Measurements from ENCODE around the gene RPP30. TPM values are rescaled to one million over a fixed set of nuclear protein-coding genes. Genes with fewer than 3 reads are reported as not detected.

The RPP30 gene
- total RNA-seq, 6 experiments from 2014 or later = 10.1 to 16.8 (median 12.8) TPM

- DNase-seq (no peak), ATAC-seq (no peak)
- Histone ChIP-seq H3K4me1 (no peaks in the 10 kb centered on the region), H3K4me3 (no peak overlapping the region), H3K27me3 (peaks cover 0 to 7% of the 10 kb centered on the region in 2 donors), H3K36me3 (no peaks in the 10 kb centered on the region), H3K9me3 (no peaks in the 10 kb centered on the region), H3K27ac (no peak overlapping the region)
- WGBS (ENCODE audit: insufficient coverage, low coverage, low lambda C conversion rate, missing lambda C conversion rate) = 55% methylated on average over 1 of the region's 1 CpG
- intact Hi-C loops (cut with DNase I) = no loop called here
- TF ChIP-seq POLR2A (IDR thresholded peaks at IDR 0.05) = no peak
- no peak for TF ChIP-seq CTCF (IDR thresholded peaks at IDR 0.05)
These were observed 21.6 kb upstream of the RPP30 start for GRCh38 chr10:90849956-90850749.

- H3K4me1 ChIP-seq = peaks cover 0 to 6% (median 0%) of the 10 kb centered on the region in 4 donors
- H3K36me3 ChIP-seq = no peaks in the 10 kb centered on the region
- peaks cover 0 to 29% of the 10 kb centered on the region in 2 donors for H3K27me3 ChIP-seq
- intact Hi-C loops (cut with DNase I) = no loop called here
- TF ChIP-seq POLR2A (IDR thresholded peaks at IDR 0.05) (no peak), CTCF (IDR thresholded peaks at IDR 0.05) (no peak)
- H3K4me3 ChIP-seq = no peak overlapping the region
- ATAC-seq = no peak
- WGBS (ENCODE audit: insufficient coverage, low coverage, low lambda C conversion rate, missing lambda C conversion rate) = 64% methylated on average over 3 of the region's 3 CpGs
- no peak for DNase-seq
- H3K27ac ChIP-seq = no peak overlapping the region
- no peaks in the 10 kb centered on the region for H3K9me3 ChIP-seq
These were observed 16.6 kb upstream of the RPP30 start for GRCh38 chr10:90855126-90855525.

GRCh38 chr10:90856261-90856660 is 15.5 kb upstream of the RPP30 start:
- ATAC-seq (no peak), DNase-seq (no peak)
- H3K36me3 ChIP-seq = no peaks in the 10 kb centered on the region
- no peak overlapping the region for H3K27ac ChIP-seq
- peaks cover 0 to 29% of the 10 kb centered on the region in 2 donors for H3K27me3 ChIP-seq
- no peaks in the 10 kb centered on the region for H3K9me3 ChIP-seq
- intact Hi-C loops (cut with DNase I) = no loop called here
- TF ChIP-seq POLR2A (IDR thresholded peaks at IDR 0.05) (no peak), CTCF (IDR thresholded peaks at IDR 0.05) (no peak)
- peaks cover 0 to 6% (median 0%) of the 10 kb centered on the region in 4 donors for H3K4me1 ChIP-seq
- WGBS (ENCODE audit: insufficient coverage, low coverage, low lambda C conversion rate, missing lambda C conversion rate) = 60% methylated on average over 1 of the region's 3 CpGs
- no peak overlapping the region for H3K4me3 ChIP-seq

- peaks cover 0 to 29% of the 10 kb centered on the region in 2 donors for H3K27me3 ChIP-seq
- H3K4me1 ChIP-seq = peaks cover 0 to 6% (median 0%) of the 10 kb centered on the region in 4 donors
- TF ChIP-seq CTCF (IDR thresholded peaks at IDR 0.05) (no peak), POLR2A (IDR thresholded peaks at IDR 0.05) (no peak)
- H3K4me3 ChIP-seq = peak overlapping the region; percentile 51 to 59 (median 55)
- peak in 2 of 3 donors; percentile 26 to 52 for DNase-seq
- intact Hi-C loops (cut with DNase I) = no loop called here
- ATAC-seq = no peak
- 13% methylated on average over 3 of the region's 59 CpGs for WGBS (ENCODE audit: insufficient coverage, low coverage, low lambda C conversion rate, missing lambda C conversion rate)
- no peaks in the 10 kb centered on the region for H3K36me3 ChIP-seq
- H3K27ac ChIP-seq = no peak overlapping the region
- no peaks in the 10 kb centered on the region for H3K9me3 ChIP-seq
These were observed 14.7 kb upstream of the RPP30 start for GRCh38 chr10:90856964-90857634.

All from right lobe of liver (tissue), 6 donors.